Fibroblast of skin of left biceps (primary cell): ENCODE results near the gene SLC1A3.
A peak's percentile ranks its signal among the peaks of the same experiment; 100 is the strongest.

Experiments used
- DNase-seq, 2 experiments: peaks; one replicate each; pipeline ENCODE4 v3.0.0-alpha.2; 2013; ENCODE audit warnings: low read depth in 2 of 2

The SLC1A3 gene

DNA sequence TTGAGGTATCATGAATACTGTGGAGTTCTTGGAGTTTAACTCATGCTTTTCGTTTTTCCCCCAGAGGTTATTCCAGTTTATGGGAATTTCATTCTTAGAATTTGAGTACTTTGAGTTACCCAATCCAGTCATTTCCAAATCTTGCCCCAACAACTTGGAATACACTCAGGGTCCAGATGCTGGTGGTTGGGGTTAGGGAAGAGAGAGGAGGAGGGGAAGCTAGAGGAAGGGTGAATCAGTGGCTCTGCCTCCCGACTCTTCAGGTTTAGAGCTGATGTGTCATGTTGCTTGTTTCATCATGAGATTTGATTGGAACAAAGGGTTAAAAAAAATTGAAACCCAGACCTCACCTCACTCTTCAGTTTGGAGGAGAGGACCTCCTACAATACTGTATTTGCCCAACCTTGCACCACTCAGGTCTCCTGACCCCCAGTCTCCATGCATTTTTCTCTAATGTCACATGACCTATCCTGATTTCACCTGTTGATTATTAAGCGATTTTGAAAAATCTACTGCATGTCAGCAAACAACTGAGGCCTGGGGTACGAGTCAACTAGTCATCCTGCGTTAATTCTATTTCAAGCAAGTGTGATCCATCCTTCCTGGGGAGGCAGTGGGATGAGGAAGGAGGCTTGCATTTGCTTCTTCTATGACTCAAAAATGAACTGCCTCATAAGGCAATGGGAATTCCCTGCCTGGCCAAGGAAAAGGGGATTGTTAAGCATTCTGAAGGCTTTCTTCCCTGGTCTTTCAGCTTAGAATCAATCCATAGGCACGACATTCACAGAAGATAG lies 6.2 kb upstream of the SLC1A3 start:
- DNase-seq: peak; percentile 89 to 90

DNA sequence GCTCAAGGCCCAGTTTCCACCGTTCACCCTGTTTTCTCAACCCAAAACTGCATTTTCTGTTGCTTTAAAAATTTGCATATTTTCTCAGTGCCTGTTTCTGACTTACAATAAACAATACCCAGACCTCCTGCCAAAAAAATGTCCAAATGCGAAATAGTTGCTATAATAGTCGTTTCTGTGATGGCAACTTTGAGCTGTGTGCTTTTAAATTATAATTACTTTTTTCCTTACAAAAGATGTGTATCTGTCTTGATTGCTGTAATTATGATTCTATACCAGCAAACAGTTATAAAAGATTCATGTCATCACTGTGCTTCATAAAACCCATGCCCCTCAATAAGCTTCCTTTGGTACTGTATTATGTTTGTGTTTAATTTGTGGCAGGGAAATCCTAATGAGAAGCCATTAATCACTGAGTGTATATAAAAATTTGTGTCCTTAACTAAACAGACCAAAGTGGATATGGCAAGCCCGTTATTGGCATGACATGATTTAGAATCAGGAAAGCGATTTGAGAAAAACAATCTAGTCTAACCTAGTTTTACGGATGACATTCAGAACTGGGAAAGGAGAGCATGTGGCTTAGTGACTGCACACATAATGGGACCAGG lies 5.4 kb upstream of the SLC1A3 start:
- no peak for DNase-seq

DNA sequence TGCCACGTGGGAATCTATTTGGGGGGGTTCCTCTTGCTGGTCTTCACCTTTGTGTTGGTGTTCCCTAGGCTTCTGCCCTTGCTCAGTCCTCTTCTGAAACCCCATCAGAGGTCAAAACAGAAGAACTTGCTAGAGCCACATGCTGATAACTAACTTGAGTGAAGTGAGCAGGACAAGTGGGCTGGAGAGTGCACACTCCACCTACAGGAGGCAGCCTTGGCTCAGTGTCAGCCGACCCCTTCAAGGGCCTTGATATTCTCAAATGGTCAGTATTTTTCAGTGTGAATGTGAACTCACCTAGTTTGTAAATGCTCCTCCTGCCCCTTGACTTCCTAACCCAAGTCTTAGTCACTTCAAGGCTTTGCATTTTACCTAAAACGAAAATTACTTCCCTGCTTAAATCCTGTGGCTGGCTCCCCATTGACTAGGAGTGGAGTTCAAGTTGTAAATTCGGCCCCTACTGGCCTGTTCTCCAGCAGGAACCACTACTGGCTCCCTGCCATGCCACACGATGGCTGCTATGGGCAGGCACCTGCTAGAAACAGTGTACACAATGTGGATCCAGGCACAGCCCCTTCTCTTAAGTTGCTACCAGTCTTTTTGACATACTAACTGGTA lies 3.6 kb upstream of the SLC1A3 start:
- no peak for DNase-seq

DNA sequence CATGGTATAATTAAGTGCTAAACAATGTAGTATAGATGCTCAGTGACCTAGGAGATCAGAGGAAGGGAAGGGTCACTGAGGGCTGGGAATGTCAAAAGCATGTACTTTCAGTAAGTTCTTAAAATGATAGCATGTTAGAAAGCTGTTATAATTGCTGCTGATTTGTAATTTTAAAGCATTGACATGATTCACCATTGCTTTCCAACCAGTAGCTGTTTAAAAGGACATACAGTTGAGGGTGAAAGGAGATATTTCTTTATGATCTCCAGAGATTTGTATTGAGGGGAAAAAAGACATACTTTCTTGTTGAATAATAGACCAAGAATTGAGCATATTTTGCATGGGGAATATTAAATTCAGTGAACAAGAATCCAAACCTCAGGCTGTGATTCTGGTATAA lies 1.2 kb upstream of the SLC1A3 start:
- DNase-seq: peak; percentile 50 to 53

DNA sequence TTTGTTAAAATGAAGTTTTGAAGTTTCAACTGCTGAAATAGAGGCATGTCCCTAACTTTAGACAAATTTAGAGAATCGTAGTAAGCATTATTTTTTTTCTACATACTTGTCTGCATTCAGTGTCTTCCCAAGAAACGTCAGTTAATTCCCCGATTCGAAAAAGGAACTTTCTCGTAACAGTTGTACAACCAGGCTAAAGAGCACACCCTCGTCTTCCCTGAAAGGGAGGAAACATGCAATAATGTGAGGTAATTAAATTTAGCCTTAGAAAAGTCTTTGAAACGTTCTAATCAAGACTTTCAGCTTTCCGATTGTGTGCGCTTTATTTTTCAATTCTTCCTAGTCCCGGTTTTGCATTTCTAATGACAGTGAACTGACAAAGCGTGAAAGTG lies 374 bp upstream of the SLC1A3 start:
- DNase-seq: no peak

DNA sequence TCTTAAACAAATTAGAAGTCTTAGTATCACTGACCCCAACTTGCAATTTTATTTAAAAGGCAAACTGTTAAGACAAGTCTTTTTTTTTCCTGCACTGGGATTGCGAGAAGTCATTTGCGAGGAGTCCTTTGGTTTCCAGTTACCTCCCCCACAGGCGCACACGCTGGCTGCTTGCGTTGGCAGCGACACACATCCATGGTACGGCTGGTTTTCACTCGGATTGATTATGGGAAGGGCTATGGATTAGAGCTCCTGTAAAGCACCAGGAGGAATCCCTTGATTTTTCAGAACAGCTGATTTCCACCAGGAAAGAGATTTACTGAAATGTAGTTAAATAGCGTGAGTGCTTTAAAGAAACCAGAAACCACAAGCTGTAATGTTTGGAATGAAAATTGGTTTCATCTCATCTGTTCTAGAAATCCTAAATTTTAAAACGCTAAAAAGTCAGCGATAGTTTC lies 737 bp downstream of the SLC1A3 start:
- DNase-seq: peak in 1 of 2 experiments; percentile 29

DNA sequence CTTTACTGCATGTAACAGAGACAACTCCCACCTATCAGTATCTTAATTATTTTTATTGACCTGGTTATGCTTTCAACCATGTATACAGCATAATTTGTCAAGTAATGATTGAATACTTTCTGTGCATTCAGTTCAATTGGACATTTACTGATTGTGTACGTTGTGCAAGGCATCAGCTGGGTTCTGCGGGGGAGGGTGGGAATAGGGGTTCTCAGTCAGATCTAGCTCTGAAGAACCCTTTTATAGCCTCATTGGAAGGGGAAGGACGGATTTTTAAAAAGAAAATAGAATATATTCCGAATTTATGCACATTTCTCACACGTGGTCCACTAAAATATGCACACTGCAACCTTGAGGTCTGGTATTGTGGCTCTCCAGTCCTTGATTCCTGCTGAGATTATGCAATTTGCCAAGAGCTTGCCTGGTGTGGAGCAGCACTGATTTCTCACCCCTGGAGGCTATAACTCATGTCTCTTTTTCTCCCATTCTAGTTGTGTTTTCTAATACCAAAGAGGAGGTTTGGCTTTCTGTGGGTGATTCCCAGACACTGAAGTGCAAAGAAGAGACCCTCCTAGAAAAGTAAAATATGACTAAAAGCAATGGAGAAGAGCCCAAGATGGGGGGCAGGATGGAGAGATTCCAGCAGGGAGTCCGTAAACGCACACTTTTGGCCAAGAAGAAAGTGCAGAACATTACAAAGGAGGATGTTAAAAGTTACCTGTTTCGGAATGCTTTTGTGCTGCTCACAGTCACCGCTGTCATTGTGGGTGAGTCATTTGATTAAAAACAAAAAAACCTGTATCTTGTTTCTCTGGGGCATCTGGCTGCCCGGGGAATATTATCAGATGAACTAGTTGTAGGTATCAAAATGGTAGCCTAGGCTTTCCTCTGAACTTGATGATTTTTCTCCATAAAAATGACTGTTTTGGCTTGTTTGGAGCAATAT lies 1.7 kb downstream of the SLC1A3 start:
- DNase-seq: peak in 1 of 2 experiments; percentile 50

DNA sequence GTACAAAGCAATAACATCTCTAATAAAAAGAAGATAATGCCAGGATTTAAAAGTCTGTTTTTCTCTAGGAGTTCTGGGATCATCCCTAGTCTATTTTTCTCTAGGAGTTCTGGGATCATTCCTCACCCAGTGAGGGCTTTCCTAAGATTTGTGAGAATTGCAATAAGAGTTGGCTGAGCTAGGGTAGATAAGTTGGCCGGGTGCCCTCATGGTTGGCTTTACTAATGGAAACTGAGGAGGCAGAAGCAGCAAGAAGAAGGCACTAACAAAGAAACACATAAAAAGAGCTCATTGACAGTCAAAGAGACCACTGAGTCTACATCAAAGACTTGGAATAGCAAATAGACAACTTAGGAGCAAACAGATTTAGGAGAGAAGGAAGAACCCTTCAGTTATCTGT lies 4.2 kb downstream of the SLC1A3 start:
- no peak for DNase-seq

DNA sequence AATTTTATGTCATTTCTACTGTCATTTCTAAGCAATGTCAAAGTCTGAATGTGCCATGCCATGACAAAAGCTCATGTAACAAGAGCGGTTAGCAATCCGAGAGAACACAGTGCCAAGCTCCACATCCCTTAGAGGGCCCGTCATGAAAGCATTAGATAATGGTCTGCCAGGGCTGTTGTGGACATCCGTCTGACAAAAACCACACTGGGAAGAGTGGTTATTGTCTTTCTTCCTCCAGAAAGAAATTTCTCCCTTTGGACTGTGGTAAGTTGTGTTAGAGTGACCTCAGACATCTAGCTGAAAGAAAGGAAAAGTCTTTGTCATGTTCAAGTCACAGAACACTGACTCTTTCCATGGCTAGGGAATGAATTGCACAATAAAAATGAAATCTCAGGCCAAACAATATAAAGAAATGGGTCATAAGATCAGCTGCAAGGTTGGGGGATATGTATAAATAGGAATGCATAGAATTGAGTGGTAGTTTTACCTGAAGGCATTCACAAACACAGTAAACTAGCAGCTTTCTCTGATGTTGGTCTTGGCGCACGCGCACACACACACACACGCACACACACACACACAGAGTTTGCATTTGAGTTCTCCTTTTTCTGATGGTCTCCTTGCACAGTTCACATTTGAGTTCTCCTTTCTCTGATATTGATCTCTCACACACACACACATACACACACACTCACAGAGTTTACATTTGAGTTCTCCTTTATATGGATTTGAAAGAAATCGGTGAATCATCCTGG lies 5.3 kb downstream of the SLC1A3 start:
- DNase-seq: no peak

DNA sequence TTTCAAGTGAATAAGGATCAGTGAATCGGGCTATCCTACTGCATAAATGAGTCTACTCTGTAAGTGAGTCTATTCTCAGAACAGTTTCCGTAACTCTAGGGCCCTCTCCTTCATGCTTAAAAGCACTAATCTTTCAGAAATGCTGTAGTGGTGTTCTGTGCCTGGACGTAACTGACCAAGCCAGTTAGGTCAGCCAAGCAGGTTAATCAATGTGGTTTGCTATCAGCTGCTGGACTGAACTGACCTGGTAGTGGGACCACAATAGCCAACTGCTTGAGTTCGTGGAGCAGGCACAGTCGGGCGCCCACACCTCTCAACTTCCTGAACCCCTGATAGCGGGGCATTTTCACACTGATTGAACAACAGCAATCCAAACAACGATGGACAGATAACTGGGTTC lies 6.8 kb downstream of the SLC1A3 start:
- DNase-seq: no peak

DNA sequence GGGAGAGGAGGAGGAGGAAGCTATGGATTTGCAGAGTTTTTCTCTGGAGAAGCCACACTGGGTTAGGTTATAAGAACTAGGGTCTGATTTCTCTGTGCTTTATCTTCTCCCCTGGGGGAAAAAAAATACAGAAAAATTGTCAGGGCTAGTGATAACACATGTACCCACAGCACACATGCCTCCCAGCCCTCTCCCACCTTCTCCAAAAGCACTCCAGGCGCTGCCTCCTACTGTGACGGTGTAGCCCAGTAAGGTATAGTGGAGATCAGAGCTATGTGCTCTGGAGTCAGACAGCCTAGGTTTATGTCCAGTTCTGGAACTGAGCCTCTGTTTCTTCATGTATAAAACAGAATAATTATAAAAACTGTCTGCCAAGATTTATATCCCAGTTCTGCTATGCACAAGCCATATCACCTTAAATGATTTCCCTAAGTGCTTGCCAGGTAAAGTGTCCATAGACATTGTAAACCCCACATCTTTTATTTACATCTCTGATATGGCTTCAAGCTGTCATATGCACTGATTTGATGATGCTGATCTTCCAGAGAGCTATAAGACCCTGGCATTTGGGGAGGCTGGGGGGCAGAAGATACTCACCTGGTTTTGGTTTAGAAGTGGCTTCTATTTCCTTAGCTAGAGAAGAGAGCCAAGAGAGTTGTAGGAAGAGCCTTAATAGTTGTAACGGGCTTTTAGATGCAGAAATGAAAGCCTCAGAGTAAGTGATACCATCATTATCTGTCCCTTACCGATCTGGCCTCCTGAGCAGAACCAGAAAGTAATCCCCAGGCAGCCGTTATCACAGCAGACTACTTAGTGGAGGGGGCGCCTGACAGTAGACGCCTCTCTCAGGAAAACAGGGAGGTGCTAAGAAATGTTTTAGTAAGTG lies 7.6 kb downstream of the SLC1A3 start:
- no peak for DNase-seq

DNA sequence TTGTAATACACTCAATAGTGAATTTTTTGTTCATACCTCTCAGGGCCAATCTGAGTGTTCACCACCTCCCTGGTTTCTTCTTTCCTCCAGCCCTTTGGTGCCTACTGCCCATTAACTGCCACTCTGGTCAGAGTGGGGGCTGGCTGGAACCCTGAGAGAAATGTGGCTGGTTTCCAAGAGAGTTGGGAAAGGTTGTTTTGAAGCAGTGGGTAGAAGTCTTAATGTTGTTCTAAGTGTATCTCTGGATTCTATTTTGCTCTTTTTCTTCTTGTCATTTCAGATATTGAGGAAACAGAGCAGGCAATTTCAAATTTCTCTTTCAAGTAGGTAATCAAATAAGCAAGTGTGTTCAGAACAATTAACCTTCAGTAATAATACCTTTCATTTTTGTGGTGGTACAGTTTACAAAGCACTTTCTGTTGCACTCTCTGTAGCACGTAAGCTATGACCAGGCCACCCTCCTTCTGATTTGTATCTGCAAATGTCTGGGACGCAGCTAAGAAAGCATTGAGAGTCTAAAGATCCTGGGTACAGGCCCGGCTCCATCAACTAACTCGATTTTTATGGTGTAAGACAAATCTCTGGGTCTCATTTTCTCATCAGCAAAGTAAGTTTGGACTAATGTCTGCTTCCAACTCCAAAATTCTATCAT lies 8.4 kb downstream of the SLC1A3 start:
- no peak for DNase-seq

DNA sequence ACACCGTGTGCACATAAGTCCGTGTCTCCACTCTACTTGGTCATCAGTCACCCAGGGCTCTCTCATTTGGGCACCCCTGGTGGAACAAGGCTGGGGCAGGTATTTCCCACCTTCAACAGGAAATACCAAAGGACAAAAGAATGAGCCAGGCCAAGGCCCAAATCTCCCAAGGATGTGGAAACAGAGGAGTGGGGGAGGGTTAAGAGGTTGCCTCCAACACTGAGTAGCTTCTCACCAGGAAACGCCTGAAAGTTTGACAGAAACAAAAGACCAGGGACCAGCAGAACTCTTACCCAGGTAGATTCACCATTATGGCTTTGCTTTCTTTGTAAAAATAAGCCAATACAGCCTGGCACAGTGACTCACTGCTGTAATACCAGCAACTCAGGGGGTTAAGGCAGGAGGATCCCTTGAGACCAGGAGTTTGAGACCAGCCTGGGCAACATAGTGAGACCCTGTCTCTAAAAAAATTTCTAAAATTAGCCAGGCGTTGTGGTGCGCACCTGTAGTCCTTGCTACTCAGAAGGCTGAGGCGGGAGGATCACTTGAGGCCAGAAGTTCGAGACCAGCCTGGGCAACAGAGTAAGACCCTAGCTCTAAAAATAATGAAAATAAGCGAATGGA lies 12.7 kb downstream of the SLC1A3 start:
- no peak for DNase-seq

DNA sequence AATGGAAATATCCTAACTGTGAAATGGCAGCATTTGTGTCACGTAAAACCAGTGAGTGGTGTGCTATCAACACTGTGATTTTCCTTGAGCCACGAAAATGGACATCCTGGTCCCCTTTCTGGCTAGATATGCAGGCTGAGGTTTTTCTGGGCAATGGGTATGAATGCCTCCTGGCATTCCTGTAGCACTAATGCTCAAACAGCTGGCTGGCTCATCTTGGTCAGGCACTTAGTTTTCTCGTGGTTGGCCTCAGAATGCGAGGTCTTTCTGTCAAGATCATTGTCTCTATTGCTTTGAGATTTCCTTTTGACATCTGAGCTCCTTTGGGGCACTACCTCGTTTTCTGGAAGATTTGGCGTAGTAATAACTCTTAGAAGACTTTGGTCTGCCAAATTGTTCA lies 15.6 kb downstream of the SLC1A3 start:
- no peak for DNase-seq

DNA sequence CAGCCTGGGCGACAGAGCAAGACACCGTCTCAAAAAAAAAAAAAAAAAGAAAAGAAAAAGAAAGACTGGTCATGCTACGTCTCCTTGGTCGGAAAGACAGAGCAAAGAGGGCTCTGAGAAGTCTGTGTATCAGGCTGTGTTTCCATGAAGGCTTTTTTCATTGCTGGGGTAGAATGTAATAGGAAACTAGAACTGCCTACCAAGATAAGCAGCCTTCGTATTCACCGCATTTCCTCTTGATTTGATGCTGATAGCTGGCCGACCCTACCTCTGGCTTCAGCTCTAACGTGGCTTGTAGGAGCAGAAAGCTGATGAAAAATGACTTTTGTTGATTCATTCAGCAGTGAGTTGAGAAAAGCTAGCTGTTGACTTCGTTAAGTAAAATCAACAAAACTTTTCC lies 17.4 kb downstream of the SLC1A3 start:
- DNase-seq: no peak

DNA sequence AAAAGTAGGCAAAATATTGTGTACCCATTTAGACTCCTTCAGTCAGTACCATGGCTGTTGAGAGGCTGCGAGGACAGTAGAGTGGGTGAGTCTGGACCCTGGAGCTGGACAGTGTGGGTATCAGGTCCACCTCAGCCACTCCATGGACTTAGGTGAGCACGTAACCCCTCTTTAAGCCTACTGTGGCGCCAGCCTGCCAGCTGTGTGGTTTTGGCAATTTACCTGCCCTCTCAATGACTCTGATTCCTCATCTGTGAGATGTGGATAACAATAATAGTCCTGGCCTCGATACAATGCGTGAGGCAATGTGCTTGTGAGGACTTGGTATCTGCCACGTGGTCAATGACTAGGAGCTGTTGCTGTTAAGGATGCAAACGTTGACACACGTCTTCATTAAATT lies 17.9 kb downstream of the SLC1A3 start:
- no peak for DNase-seq

DNA sequence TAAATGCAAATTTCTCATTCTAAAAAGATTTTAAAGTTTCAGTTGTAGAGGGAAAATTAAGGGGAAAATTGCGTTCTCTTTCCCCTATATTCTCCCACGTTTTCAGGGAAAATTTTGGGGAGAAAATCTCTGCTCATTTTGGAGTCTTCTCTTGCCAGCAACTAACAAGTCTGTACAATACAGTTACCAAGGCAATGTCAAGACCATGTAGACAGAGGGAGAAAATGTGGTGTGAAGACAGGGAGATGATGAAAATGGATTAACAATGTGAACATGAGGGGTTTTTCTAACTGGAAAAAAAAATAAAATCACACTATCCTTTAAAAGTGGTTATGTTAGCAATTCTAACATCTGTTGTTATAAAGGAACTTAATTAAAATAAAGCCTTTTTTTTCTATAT lies 22.3 kb downstream of the SLC1A3 start:
- no peak for DNase-seq

DNA sequence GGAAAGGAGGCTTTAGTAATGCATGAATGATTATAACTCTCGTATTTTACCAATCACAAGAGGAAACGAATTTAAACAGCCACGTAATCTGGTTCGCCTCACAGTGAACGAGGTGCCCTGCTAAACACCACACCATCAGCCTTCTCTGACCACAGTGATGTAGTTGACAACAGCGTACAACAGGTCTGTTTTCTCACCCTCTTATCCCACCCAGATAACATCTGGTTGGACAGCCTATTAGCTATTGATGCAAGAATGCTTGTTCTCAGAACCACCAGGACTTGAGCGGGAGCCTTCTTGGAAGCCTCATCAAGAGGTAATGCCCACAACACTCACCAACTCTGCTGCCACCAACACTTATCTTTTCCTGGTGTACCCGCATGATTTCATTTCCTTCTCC lies 23.3 kb downstream of the SLC1A3 start:
- no peak for DNase-seq
